Measurements from ENCODE around the gene POMT2.
"Not testable (repeated sequence)": the region's sequence is repeated elsewhere in the genome, so short reads cannot be mapped to it uniquely, and the experiment has no call there.

POMT2 gene

DNA sequence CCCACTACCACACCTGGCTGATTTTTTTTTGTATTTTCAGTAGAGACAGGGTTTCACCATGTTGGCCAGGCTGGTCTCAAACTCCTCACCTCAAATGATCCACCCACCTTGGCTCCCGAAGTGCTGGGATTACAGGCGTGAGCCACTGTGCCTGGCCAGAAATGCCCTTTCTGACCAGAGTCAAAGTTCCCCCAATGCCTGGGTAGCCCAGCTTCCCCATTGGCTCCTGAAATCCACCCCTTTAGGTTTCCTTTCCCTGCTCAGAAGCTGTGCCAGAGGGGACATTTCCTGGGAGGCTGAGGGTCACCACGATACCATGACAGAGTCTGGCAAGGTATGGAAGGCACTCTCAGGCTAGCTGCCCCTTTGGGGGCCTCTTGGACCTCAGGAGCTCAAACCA, 3.6 kb upstream of the POMT2 start:
- no peak overlapping the region for H3K27ac ChIP-seq
- no peak for TF ChIP-seq CTCF (conservative IDR thresholded peaks at IDR 0.05)

- TF ChIP-seq CTCF (conservative IDR thresholded peaks at IDR 0.05) (no peak), ZFX (IDR thresholded peaks at IDR 0.05) (no peak)
- H3K27ac ChIP-seq, result no peak overlapping the region
Measured at GRCh38 chr14:77323571-77323970, 2.9 kb upstream of the POMT2 start.

DNA sequence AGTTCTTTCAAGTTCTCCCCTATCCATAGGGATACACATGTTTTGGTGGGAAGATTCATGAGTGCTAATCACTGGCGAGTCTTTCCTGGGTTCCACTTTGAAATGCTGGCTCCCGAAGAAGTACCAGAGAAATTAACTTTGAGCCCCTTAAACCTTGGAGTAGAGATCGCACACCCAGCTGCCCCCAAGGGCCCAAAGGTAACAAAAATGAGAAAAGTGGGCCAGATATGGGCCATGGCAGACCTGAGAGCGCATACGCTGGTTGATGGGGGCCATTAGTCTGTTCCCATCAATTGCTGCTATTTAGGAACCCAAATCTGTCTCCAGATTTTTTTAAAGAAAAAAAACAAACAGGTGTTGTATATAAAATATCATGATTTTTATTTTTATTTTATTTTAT, 2.3 kb upstream of the POMT2 start:
- no peak overlapping the region for H3K27ac ChIP-seq
- TF ChIP-seq CTCF (conservative IDR thresholded peaks at IDR 0.05) (no peak), ZFX (IDR thresholded peaks at IDR 0.05) (no peak)

- peak overlapping the region; percentile 86; the same call in 1 of the 2 replicates for H3K27ac ChIP-seq
- TF ChIP-seq CTCF (conservative IDR thresholded peaks at IDR 0.05), result no peak
- TF ChIP-seq ZFX (IDR thresholded peaks at IDR 0.05), result no peak
Measured at GRCh38 chr14:77322250-77322902, 1.7 kb upstream of the POMT2 start.

DNA sequence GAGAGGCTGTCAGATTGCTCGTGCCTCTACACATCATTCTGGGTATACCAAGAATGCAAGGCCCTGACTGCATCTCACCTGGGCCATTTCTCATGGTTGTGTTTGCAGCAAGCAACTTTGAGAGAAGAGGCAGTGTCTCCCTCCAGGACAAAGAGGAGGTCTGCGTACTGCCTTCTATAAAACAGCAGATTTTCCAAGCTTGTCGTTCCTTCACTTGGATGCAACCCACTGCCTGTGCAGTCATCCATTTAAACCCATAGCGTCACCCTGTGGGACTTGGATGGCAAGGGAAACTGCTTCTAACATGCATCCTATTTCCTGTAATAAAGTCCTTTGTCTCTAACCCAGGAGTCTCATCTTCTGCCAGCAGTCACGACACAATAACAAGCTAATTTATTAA, 1.3 kb downstream of the POMT2 start:
- TF ChIP-seq ZFX (IDR thresholded peaks at IDR 0.05) (no peak), CTCF (conservative IDR thresholded peaks at IDR 0.05) (no peak)
- no peak overlapping the region for H3K27ac ChIP-seq

DNA sequence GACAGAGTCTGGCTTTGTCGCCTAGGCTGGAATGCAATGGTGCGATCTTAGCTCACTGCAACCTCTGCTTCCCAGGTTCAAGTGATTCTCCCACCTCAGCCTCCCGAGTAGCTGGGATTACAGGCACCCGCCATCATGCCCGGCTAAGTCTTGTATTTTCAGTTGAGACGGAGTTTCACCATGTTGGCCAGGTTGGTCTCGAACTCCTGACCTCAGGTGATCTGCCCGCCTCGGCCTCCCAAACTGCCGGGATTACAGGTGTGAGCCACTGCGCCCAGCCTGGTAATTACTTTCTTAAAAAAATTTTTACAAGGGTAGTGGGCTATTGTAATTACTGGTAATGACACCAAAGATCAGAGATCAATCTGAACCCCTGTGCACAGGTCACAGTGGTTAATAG, 1.9 kb downstream of the POMT2 start:
- H3K27ac ChIP-seq, result not testable (repeated sequence)

- H3K27ac ChIP-seq, result no peak overlapping the region
- no peak for TF ChIP-seq CTCF (conservative IDR thresholded peaks at IDR 0.05)
- TF ChIP-seq ZFX (IDR thresholded peaks at IDR 0.05), result no peak
Measured at GRCh38 chr14:77318006-77318553, 2.6 kb downstream of the POMT2 start.

GRCh38 chr14:77316872-77317301, 3.8 kb downstream of the POMT2 start:
- no peak for TF ChIP-seq CTCF (conservative IDR thresholded peaks at IDR 0.05)
- TF ChIP-seq ZFX (IDR thresholded peaks at IDR 0.05), result no peak
- peak overlapping the region; percentile 10; the same call in 1 of the 2 replicates for H3K27ac ChIP-seq
